Activated gamma-delta T cell treated with anti-CD3 and anti-CD28 coated beads, Interleukin-2, amount 50 U/mL, for 16 hours (primary cell): ENCODE measurements around the gene TRIM65.
"Not testable (repeated sequence)": the region's sequence is repeated elsewhere in the genome, so short reads cannot be mapped to it uniquely, and the experiment has no call there.

Experiments used
- DNase-seq: peaks from one replicate; pipeline ENCODE4 v3.0.0-alpha.2; 2020; ENCODE audit warnings: low read depth

The TRIM65 gene

GRCh38 chr17:75895370-75896155 lies 1.2 kb downstream of the TRIM65 start:
- DNase-seq = no peak

- no peak for DNase-seq
Measured at GRCh38 chr17:75894049-75894733, 2.6 kb downstream of the TRIM65 start.

DNA sequence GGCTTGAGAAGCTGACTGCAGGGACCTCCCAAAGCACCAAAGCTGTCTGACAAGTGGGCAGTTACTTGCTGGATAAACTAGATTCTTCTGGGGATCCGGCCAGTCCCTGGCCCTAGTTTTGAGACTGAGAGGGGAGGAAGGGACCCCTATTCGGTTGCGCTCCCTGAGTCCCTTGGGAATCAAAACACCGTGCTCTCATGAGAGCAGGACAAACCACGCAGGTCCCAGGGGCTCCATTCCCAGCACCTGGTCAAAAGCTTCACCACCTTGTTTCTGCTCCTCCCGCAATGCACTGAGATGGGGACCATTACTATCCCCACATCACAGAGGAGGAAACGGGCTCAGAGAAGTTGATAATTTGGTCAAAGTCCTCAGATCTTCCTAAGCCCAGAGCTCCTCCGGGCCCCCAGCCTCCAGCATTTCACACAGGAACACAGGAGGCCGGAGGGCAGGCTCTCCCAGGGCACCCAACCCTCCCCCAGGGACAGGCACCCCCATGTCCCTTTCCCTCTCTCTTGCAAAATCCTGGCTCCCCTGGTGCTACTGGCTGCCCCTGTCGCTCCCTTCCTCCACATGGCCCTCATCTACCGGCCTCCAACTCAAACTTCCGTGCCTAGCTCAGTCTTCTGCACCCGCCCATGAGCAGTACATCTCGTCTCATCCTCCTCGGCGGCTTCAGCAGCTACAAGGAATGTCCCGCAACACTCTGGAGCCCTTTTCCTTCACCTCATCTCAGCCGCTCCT lies 3.3 kb downstream of the TRIM65 start:
- no peak for DNase-seq

DNA sequence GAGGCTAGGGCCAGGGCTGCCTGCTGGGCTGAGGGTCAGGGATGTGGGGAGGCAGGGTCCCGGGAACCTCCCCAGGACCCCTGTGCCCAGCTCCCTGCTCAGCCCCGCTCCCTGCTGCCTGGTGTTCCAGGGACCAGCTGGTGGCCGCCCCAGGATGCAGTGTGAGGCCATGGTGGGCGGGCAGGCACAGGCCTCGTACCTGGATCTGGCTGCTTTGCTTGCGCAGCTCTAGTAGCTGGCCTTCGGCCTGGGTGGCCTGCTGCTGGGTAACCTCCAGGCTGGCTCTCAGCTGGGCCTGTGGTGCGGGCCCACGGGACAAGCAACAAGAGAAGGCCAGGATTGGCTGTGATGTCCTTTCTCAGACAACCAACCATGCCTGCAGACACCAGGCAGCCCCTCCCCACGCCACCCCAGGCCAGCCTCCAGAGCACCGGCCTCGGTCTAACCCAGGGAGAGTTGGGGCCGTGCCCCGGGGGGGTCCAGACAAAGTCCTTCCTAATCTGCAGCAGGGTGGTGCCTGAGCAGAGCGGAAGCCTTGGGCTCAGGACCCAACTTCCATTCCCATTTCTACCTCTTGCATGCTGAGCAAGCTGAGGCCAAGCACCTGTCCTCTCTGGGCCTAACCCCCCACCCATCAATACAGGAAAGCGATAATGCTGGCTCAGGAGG lies 4.1 kb downstream of the TRIM65 start:
- DNase-seq = no peak

GRCh38 chr17:75891605-75892555 lies 4.9 kb downstream of the TRIM65 start:
- DNase-seq = no peak

DNA sequence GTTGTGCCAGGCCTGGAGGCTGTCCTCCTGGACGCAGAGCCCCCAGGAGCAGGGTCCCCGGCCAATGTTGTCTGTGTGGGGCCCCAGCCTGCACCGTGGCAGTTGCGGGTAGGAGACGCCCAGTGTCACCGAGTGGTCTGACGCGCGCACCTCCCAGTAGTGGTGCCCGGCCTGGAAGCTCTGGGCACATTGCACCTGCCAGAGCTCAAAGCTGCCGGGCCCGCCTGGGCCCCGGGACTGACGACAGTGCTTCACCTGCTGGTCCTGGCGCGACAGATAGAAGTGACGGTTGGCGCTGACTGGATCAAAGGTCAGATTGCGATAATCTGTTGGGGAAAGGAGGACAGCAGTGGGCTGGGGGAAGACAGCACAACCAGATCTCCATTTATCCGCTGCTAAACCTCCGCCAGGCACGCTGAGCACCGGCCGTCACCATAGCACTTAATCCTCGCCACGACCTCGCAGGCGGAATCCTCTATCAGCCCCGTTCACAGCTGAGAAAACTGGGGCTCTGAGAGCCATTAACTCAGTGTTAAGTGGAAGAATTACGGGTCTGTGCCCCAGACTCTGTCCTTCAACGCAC lies 5.6 kb downstream of the TRIM65 start:
- DNase-seq = no peak

- no peak for DNase-seq
Measured at GRCh38 chr17:75889454-75889853, 7.3 kb downstream of the TRIM65 start.

- no peak for DNase-seq
Measured at GRCh38 chr17:75888484-75888883, 8.3 kb downstream of the TRIM65 start.

DNA sequence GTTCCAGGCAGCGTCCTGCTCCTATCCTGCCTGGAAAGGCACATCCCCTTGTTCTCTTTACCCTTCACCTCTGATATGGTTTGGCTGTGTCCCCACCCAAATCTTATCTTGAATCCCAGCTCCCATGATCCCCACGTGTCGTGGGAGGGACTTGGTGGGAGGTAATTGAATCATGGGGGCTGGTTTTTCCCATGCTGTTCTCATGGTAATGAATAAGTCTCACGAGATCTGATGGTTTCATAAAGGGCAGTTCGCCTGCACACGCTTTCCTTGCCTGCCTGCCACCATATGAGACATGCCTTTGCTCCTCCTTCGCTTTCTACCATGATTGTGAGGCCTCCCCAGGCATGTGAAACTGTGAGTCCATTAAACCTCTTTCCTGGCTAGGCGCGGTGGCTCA lies 10.9 kb downstream of the TRIM65 start:
- not testable (repeated sequence) for DNase-seq

DNA sequence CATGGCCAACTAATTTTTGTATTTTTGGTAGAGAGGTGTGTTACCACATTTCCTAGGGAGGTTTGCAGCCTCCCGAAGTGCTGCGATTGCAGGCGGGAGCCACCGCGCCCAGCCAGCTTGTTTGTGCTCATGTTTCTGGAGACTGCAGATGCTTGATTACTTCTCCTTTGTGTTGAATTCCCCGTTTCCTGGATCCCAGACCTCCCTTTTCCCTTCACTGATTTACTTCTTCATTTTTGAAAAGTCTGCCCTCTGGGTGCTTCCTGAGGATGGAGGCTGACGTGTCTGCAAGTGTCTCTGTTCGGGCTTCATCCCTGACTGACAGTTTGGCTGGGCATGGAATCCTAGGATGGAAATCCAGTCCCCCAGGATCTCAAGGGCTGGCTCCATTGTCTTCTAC lies 11.3 kb downstream of the TRIM65 start:
- no peak for DNase-seq

- DNase-seq = no peak
Measured at GRCh38 chr17:75881678-75882454, 14.9 kb downstream of the TRIM65 start.

DNA sequence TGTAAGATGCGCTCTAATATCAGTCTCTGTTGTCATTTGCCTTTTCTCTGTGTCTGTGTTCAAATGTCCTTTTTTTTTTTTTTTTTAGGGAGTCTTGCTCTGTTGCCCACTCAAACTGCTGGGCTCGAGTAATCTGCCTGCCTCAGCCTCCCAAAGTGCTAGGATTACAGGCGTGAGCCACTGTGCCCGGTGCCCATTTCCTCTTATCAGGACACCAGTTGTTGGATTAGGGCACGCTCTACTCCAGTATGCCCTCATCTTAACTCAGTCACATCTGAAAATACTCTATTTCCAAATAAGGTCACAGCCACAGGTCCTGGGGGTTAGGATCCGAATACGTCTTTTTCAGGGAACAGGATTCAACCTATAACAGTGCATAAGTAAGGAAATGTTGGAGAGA lies 16.5 kb downstream of the TRIM65 start:
- DNase-seq = no peak

GRCh38 chr17:75878174-75878998 lies 18.4 kb downstream of the TRIM65 start, which contains the start of gene TRIM47:
Gene TRIM47 (minus strand): TSS chr17:75878581. CDS start chr17:75878548, 33 bp downstream.
- no peak for DNase-seq

DNA sequence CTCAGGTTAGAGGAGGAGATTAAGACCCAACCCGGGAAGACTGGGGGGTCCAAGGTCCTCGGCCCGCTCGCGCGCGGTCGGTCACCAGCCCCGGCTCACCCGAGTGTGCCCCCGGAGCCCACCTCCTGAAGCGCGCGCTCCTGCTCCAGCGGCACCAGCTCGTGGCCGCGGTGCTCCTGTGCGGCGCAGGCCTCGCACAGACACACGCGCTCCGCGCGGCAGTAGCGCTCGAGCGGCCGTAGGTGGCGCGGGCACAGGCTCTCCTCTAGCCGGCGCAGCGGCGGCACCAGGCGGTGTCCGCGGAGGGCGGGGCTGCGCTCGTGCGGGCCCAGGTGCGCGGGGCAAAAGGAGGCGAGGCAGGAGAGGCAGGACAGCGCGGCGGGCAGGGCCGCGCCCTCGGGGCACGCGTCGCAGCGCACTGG lies 19.0 kb downstream of the TRIM65 start:
- peak; percentile 51 for DNase-seq

GRCh38 chr17:75876938-75877751 lies 19.6 kb downstream of the TRIM65 start:
- no peak for DNase-seq

DNA sequence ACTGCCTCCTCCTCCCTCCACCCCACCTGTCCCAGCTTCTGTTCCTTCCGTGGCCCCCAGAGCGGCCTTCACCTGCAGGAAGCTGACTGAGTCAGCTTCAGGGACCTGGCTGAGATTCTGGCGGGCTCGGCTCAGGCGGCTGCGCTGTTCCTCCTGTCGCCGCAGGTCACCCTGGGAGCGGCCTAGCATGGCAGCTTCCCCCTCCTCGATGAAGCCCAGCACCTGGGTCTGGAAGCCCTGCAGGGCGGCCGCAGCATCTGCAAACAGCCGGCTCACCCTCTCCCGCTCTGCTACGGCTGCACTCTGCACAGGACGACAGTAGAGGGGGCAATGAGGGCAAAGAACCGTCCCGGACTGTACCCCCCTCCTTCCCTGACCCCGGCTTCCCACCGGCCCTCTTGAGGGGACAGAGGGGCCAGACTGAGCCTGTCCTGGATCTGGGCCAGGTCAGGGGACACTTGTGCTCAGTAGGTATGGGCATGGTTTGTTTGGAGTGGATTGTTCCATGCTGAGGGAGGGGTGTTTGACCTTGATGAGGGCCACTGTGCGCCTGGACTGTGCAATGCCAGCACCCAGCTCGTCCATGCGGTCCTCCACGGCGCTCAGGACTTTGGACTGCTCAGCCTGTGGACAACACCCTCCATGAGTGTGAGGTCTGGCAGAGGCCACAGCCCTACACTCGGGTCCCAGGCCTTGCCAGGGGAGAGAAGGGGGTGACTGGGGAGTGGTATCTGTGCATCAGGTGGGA lies 20.4 kb downstream of the TRIM65 start:
- peak; percentile 62 for DNase-seq

GRCh38 chr17:75875940-75876189 lies 20.9 kb downstream of the TRIM65 start:
- DNase-seq = no peak
